ENCODE measurements around the gene EPHB1.
"Not testable (repeated sequence)": the region's sequence is repeated elsewhere in the genome, so short reads cannot be mapped to it uniquely, and the experiment has no call there.

EPHB1 gene

GRCh38 chr3:135090020-135090717, 295.1 kb downstream of the EPHB1 start:
- DNase-seq, result no peak

- no peak for DNase-seq
Observed at GRCh38 chr3:135091946-135092345, 296.9 kb downstream of the EPHB1 start.

- no peak for DNase-seq
Observed at GRCh38 chr3:135093121-135093520, 298.1 kb downstream of the EPHB1 start.

GRCh38 chr3:135097276-135097946, 302.4 kb downstream of the EPHB1 start:
- DNase-seq, result no peak

- no peak for DNase-seq
Observed at GRCh38 chr3:135099734-135100355, 304.8 kb downstream of the EPHB1 start.

- no peak for DNase-seq
Observed at GRCh38 chr3:135100366-135100765, 305.3 kb downstream of the EPHB1 start.

GRCh38 chr3:135103917-135104316, 308.9 kb downstream of the EPHB1 start:
- DNase-seq, result no peak

- peak; percentile 4 to 35 (median 21) for DNase-seq
Observed at GRCh38 chr3:135106445-135106844, 311.4 kb downstream of the EPHB1 start.

- DNase-seq, result no peak
Observed at GRCh38 chr3:135107043-135107442, 312.0 kb downstream of the EPHB1 start.

- no peak for DNase-seq
Observed at GRCh38 chr3:135109681-135110080, 314.6 kb downstream of the EPHB1 start.

- DNase-seq, result not testable (repeated sequence)
Observed at GRCh38 chr3:135114551-135114950, 319.5 kb downstream of the EPHB1 start.

- no peak for DNase-seq
Observed at GRCh38 chr3:135117977-135118376, 322.9 kb downstream of the EPHB1 start.

GRCh38 chr3:135118792-135119191, 323.7 kb downstream of the EPHB1 start:
- no peak for DNase-seq

GRCh38 chr3:135125171-135125801, 330.2 kb downstream of the EPHB1 start:
- DNase-seq, result peak; percentile 16 to 57 (median 26)

GRCh38 chr3:135127946-135128470, 332.9 kb downstream of the EPHB1 start:
- no peak for DNase-seq

- DNase-seq, result no peak
Observed at GRCh38 chr3:135128818-135129217, 333.8 kb downstream of the EPHB1 start.

GRCh38 chr3:135131290-135131689, 336.2 kb downstream of the EPHB1 start:
- DNase-seq, result no peak

GRCh38 chr3:135133905-135134683, 339.0 kb downstream of the EPHB1 start:
- no peak for DNase-seq

- DNase-seq, result no peak
Observed at GRCh38 chr3:135134684-135135075, 339.6 kb downstream of the EPHB1 start.

GRCh38 chr3:135135445-135135844, 340.4 kb downstream of the EPHB1 start:
- no peak for DNase-seq

- no peak for DNase-seq
Observed at GRCh38 chr3:135136361-135137100, 341.5 kb downstream of the EPHB1 start.

GRCh38 chr3:135137296-135137695, 342.2 kb downstream of the EPHB1 start:
- DNase-seq, result no peak

Data from suppressor macrophage (primary cell).